Psoas muscle (tissue), 8 donors: ENCODE results near the gene APLP2. TPM values are rescaled to one million over a fixed set of nuclear protein-coding genes. Genes with fewer than 3 reads are reported as not detected.

Source experiments
- ATAC-seq, 4 donors: fragments of 200-7000 bp; cut with Tn5 transposase; one replicate each; pipeline ENCODE4 v1.9.1; 2020; ENCODE audit warnings: moderate library complexity in 3 of 4, mild to moderate bottlenecking in 2 of 4
- DNase-seq, 2 donors: peaks; one replicate each; pipeline ENCODE4 v3.0.0-alpha.2; 2020
- H3K27ac ChIP-seq: fragments of 200-600 bp; one replicate; pipeline ENCODE4 v1.8.0; 2022
- H3K27me3 ChIP-seq, 3 donors: fragments of 200-600 bp in 1 of 3; one replicate each; pipeline versions ENCODE4 v1.6.1 to v1.8.0; 2013 to 2022; ENCODE audit warnings: low read length in 2 of 3, mild to moderate bottlenecking in 2 of 3, moderate library complexity in 1 of 3; ENCODE audit not compliant: insufficient read depth in 3 of 3
- H3K36me3 ChIP-seq, 2 donors: fragments of 200-600 bp in 1 of 2; one replicate each; pipeline versions ENCODE4 v1.6.1 to v1.8.0; 2013 to 2022; ENCODE audit warnings: low read depth in 1 of 2, mild to moderate bottlenecking in 1 of 2, moderate library complexity in 1 of 2; ENCODE audit not compliant: insufficient read depth in 1 of 2
- H3K4me1 ChIP-seq: fragments of 200-600 bp; one replicate; pipeline ENCODE4 v1.8.0; 2022
- H3K4me3 ChIP-seq: fragments of 200-600 bp; one replicate; pipeline ENCODE4 v1.8.0; 2022; ENCODE audit warnings: mild to moderate bottlenecking
- H3K9me3 ChIP-seq: fragments of 200-600 bp; one replicate; pipeline ENCODE4 v1.8.0; 2022
- CTCF ChIP-seq: fragments of 200-600 bp; IDR thresholded peaks from one replicate; pipeline ENCODE4 v1.8.0; 2022; ENCODE audit warnings: antibody characterized with exemption
- WGBS, 3 donors: extraction: QIAGEN DNeasy Blood & Tissue Kit; methylation state at CpG; one replicate each; pipeline versions ENCODE4 v1.1.6 to v1.1.7; 2013; 5-methylcytosine and 5-hydroxymethylcytosine counted together
- intact Hi-C, 2 donors: fragments of 100-400 bp; cut with DNase I; formaldehyde crosslinking; loops; one replicate each; pipeline versions ENCODE4 v1.11.0 to v1.14.2; 2022
- polyA plus RNA-seq, 3 donors: library from polyadenylated mRNA; stranded (reverse); fragments of 200-250 nt; gene quantifications; one replicate each; pipeline ENCODE4 v1.2.3, GENCODE V29; 2013
- total RNA-seq, 4 donors: library from RNA; stranded (reverse); fragmentation: NEBNext Ultra II Directional in 2 of 4; extraction: Animal tissue kit (Norgen Biotek cat#: 25700) in 2 of 4; gene quantifications; one replicate each; pipeline versions ENCODE4 v1.2.1 to v1.2.4, GENCODE V29; 2021 to 2023
- donor health status: healthy with polysubstance abuse.
- donor health status: DM: no; HTN: no; CAD: no; lungs with moderate emphysema.
- donor health status: Bipolar disorder and iron deficiency.
- donor health status: healthy.
- donor health status: DM: yes; HTN: yes; CAD: no.
- donor health status: DM: no; HTN: no; CAD: no.
- donor health status: DM: no; HTN: no; CAD: no.
- donor health status: DM: yes; HTN: yes; CAD: no.

Gene APLP2
- total and polyA plus RNA-seq, 7 donors = 37.8 to 96.7 (median 67.6) TPM

GRCh38 chr11:130049328-130049771 lies 20.3 kb upstream of the APLP2 start:
- Histone ChIP-seq H3K4me1 (no peaks in the 10 kb centered on the region), H3K27me3 (no peaks in the 10 kb centered on the region), H3K9me3 (no peaks in the 10 kb centered on the region), H3K36me3 (no peaks in the 10 kb centered on the region), H3K4me3 (no peak overlapping the region), H3K27ac (no peak overlapping the region)
- DNase-seq (no peak), ATAC-seq (no peak)
- intact Hi-C loops = no loop called here
- no peak for TF ChIP-seq CTCF
- WGBS, 3 donors = 93 to 100% methylated on average over 1 of the region's 1 CpG; no CpG with 5 or more reads in 1 of the 3 donors

- no peak overlapping the region for H3K27ac ChIP-seq
- no peaks in the 10 kb centered on the region for H3K36me3 ChIP-seq
- WGBS, 3 donors = 50 to 70% (median 62%) methylated on average over 2 of the region's 2 CpGs
- DNase-seq (no peak), ATAC-seq (no peak)
- H3K27me3 ChIP-seq = no peaks in the 10 kb centered on the region
- intact Hi-C loops = no loop called here
- no peak for TF ChIP-seq CTCF
- no peak overlapping the region for H3K4me3 ChIP-seq
- no peaks in the 10 kb centered on the region for H3K9me3 ChIP-seq
- H3K4me1 ChIP-seq = no peaks in the 10 kb centered on the region
Observed at GRCh38 chr11:130050257-130050656, 19.4 kb upstream of the APLP2 start.

GRCh38 chr11:130051082-130051481 lies 18.6 kb upstream of the APLP2 start:
- ATAC-seq = no peak
- H3K27ac ChIP-seq = no peak overlapping the region

GRCh38 chr11:130052567-130052966 lies 17.1 kb upstream of the APLP2 start:
- Histone ChIP-seq H3K4me1 (no peaks in the 10 kb centered on the region), H3K9me3 (no peaks in the 10 kb centered on the region), H3K36me3 (no peaks in the 10 kb centered on the region), H3K4me3 (no peak overlapping the region), H3K27ac (no peak overlapping the region), H3K27me3 (peaks cover 0 to 4% (median 0%) of the 10 kb centered on the region in 3 donors)
- no peak for ATAC-seq
- TF ChIP-seq CTCF = no peak
- no peak for DNase-seq
- WGBS, 3 donors = 74 to 85% (median 82%) methylated on average over 3 of the region's 3 CpGs
- intact Hi-C loops = no loop called here

More at GRCh38 chr11:130051082-130051481, 18.6 kb upstream of the APLP2 start:
- Histone ChIP-seq H3K4me3 (no peak overlapping the region), H3K9me3 (no peaks in the 10 kb centered on the region), H3K36me3 (no peaks in the 10 kb centered on the region), H3K27me3 (no peaks in the 10 kb centered on the region), H3K4me1 (no peaks in the 10 kb centered on the region)
- no peak for TF ChIP-seq CTCF
- intact Hi-C loops = no loop called here
- 91 to 93% (median 91%) methylated on average over 1 of the region's 1 CpG for WGBS, 3 donors
- no peak for DNase-seq

GRCh38 chr11:130054966-130055365 lies 14.7 kb upstream of the APLP2 start:
- Histone ChIP-seq H3K4me3 (no peak overlapping the region), H3K4me1 (no peaks in the 10 kb centered on the region), H3K36me3 (no peaks in the 10 kb centered on the region), H3K27me3 (peaks cover 0 to 9% (median 3%) of the 10 kb centered on the region in 3 donors), H3K27ac (no peak overlapping the region), H3K9me3 (no peaks in the 10 kb centered on the region)
- WGBS, 3 donors = 64 to 69% (median 67%) methylated on average over 2 of the region's 2 CpGs
- intact Hi-C loops = no loop called here
- ATAC-seq = no peak
- no peak for TF ChIP-seq CTCF
- DNase-seq = no peak
